HepG2 (cell line): ENCODE measurements around the gene GRP.

Source experiments
- ATF1 ChIP-seq: IDR thresholded peaks from 2 replicates; pipeline ENCODE4 v1.6.1; 2016; ENCODE audit warnings: mild to moderate bottlenecking, control low read depth
- ETV6 ChIP-seq: sonication (generic); formaldehyde crosslinking; conservative IDR thresholded peaks from 2 replicates; pipeline ENCODE4 v1.4.0; 2020; ENCODE audit warnings: missing genetic modification reagents
- EZH2 ChIP-seq: conservative IDR thresholded peaks from 2 replicates; pipeline ENCODE4 v1.6.1; 2012; ENCODE audit warnings: mild to moderate bottlenecking, low read depth, low read length, moderate library complexity
- HCFC1 ChIP-seq: fragments of 150-350 bp; IDR thresholded peaks from 2 replicates; pipeline ENCODE4 v1.6.1; 2014; ENCODE audit warnings: low read depth, low read length
- HDAC2 ChIP-seq: sonication (generic); formaldehyde crosslinking; IDR thresholded peaks from 2 replicates; pipeline ENCODE4 v1.4.0; 2020; ENCODE audit warnings: missing genetic modification reagents
- TF ChIP-seq, protein P1 (sequence below): sonication (generic); formaldehyde crosslinking; conservative IDR thresholded peaks from 2 replicates; pipeline ENCODE4 v1.8.0; 2022; ENCODE audit warnings: mild to moderate bottlenecking, moderate library complexity, missing genetic modification reagents
- TF ChIP-seq, protein P2 (sequence below), 2 experiments: sonication (generic) in 1 of 2; formaldehyde crosslinking in 1 of 2; IDR thresholded peaks; 2 replicates each; pipeline versions ENCODE4 v1.5.1 to v1.6.1; 2011 to 2020; ENCODE audit warnings: borderline replicate concordance in 1 of 2, low read depth in 1 of 2, low read length in 1 of 2, mild to moderate bottlenecking in 1 of 2, missing genetic modification reagents in 1 of 2, moderate library complexity in 1 of 2

DNA sequence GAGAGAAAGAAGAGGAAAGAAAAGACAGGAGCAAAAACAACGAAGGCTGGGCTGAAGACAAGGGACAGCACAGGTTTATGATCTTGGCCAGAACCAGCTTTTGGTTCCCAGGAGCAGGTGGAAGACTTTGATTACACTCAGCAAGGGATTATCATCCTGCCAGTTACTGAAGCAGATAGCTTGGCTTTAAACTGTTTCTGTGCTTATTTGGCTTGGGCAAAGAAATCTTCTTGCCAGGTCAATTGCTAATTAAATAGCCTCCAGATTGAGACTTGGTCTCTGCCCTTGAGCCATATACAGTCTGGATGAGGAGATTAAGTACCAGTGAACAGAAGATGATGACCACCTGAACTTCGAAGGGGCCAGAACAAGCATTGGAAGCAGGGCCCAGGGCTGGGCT is 22.3 kb upstream of the GRP start:
- TF ChIP-seq, protein P1, sequence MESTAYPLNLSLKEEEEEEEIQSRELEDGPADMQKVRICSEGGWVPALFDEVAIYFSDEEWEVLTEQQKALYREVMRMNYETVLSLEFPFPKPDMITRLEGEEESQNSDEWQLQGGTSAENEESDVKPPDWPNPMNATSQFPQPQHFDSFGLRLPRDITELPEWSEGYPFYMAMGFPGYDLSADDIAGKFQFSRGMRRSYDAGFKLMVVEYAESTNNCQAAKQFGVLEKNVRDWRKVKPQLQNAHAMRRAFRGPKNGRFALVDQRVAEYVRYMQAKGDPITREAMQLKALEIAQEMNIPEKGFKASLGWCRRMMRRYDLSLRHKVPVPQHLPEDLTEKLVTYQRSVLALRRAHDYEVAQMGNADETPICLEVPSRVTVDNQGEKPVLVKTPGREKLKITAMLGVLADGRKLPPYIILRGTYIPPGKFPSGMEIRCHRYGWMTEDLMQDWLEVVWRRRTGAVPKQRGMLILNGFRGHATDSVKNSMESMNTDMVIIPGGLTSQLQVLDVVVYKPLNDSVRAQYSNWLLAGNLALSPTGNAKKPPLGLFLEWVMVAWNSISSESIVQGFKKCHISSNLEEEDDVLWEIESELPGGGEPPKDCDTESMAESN: no peak
- TF ChIP-seq ETV6 (CRISPR knock-in tag): no peak
- TF ChIP-seq HDAC2 (CRISPR knock-in tag): no peak
- no peak for TF ChIP-seq EZH2
- TF ChIP-seq HCFC1: no peak
- no peak for TF ChIP-seq ATF1
- TF ChIP-seq, protein P2, sequence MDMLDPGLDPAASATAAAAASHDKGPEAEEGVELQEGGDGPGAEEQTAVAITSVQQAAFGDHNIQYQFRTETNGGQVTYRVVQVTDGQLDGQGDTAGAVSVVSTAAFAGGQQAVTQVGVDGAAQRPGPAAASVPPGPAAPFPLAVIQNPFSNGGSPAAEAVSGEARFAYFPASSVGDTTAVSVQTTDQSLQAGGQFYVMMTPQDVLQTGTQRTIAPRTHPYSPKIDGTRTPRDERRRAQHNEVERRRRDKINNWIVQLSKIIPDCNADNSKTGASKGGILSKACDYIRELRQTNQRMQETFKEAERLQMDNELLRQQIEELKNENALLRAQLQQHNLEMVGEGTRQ (IDR thresholded peaks at IDR 0.05; ENCODE audit: low read depth, low read length): no peak
- TF ChIP-seq, protein P2 (CRISPR knock-in tag; IDR thresholded peaks at IDR 0.05; ENCODE audit: borderline replicate concordance): no peak
